22Rv1 (cell line): ENCODE measurements around the gene CAMK2B.

ENCODE experiments used
- H3K27ac ChIP-seq: fragments of 450-650 bp; 2 replicates; pipeline ENCODE4 v1.5.1; 2017
- CTCF ChIP-seq: fragments of 450-650 bp; IDR thresholded peaks from 2 replicates; pipeline ENCODE4 v1.5.1; 2017; ENCODE audit warnings: mild to moderate bottlenecking
- ZFX ChIP-seq: fragments of 450-650 bp; IDR thresholded peaks from 2 replicates; pipeline ENCODE4 v1.6.1; 2017; ENCODE audit warnings: antibody characterized with exemption, borderline replicate concordance

Gene CAMK2B

GRCh38 chr7:44330331-44330730 lies 4.9 kb upstream of the CAMK2B start:
- no peak for TF ChIP-seq CTCF
- TF ChIP-seq ZFX: no peak
- H3K27ac ChIP-seq: no peak overlapping the region

GRCh38 chr7:44329888-44330287 lies 4.5 kb upstream of the CAMK2B start:
- TF ChIP-seq ZFX: no peak
- no peak for TF ChIP-seq CTCF
- no peak overlapping the region for H3K27ac ChIP-seq

- H3K27ac ChIP-seq: no peak overlapping the region
- TF ChIP-seq CTCF: no peak
- no peak for TF ChIP-seq ZFX
Observed at GRCh38 chr7:44329081-44329480, 3.7 kb upstream of the CAMK2B start.

GRCh38 chr7:44327981-44328380 lies 2.6 kb upstream of the CAMK2B start:
- TF ChIP-seq ZFX (no peak), CTCF (no peak)
- H3K27ac ChIP-seq: no peak overlapping the region

- H3K27ac ChIP-seq: no peak overlapping the region
- no peak for TF ChIP-seq ZFX
- TF ChIP-seq CTCF: 0 out of 2 replicates have a peak, but pooled peaks have one; percentile 1
Observed at GRCh38 chr7:44326261-44327125, 1.1 kb upstream of the CAMK2B start.

GRCh38 chr7:44325811-44326241 lies 432 bp upstream of the CAMK2B start:
- no peak overlapping the region for H3K27ac ChIP-seq
- no peak for TF ChIP-seq ZFX
- peak; percentile 13; the same call in 1 of the 2 replicates for TF ChIP-seq CTCF

GRCh38 chr7:44324481-44325200 lies 753 bp downstream of the CAMK2B start:
- H3K27ac ChIP-seq: no peak overlapping the region
- TF ChIP-seq ZFX (no peak), CTCF (no peak)
